GM12872 (cell line): Measurements from ENCODE around the gene IFNGR2.

ENCODE experiments used
- TF ChIP-seq, protein P1 (sequence below): IDR thresholded peaks from 3 replicates; pipeline ENCODE4 v1.5.1; 2011; ENCODE audit warnings: low read depth, mild to moderate bottlenecking, low read length, moderate library complexity; ENCODE audit not compliant: insufficient read depth

The IFNGR2 gene

DNA sequence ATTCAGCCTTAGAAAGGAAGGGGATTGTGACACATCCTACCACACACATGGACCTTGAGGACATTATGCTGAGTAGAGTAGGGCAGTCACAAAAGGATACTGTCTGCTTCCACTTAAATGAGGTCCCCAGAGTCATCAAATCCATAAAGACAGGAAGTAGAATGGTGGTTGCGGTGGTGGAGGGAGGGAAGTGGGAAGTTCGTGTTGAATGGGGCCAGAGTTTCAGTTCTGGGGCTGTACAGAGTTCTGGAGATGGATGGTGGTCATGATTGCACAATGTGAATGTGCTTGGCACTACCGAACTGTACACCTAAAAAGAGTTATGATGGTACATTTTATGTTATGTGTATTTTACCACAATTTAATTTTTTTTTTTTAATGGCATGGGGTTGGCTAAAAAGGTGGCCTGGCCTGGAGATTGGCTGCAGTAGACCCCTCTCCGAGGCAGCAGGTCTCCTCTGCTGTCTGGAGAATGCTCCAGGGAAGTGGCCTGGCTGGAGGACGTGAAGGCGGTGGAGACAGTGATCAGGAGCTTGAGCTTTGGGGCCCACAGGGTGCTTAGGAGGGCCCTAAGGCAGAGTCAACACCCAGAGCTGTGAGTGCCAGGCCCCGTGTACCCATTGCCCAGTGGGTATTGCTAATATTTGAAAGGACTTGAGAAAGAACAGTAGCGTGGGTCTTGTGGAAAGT lies 30.4 kb downstream of the IFNGR2 start:
- TF ChIP-seq, protein P1, sequence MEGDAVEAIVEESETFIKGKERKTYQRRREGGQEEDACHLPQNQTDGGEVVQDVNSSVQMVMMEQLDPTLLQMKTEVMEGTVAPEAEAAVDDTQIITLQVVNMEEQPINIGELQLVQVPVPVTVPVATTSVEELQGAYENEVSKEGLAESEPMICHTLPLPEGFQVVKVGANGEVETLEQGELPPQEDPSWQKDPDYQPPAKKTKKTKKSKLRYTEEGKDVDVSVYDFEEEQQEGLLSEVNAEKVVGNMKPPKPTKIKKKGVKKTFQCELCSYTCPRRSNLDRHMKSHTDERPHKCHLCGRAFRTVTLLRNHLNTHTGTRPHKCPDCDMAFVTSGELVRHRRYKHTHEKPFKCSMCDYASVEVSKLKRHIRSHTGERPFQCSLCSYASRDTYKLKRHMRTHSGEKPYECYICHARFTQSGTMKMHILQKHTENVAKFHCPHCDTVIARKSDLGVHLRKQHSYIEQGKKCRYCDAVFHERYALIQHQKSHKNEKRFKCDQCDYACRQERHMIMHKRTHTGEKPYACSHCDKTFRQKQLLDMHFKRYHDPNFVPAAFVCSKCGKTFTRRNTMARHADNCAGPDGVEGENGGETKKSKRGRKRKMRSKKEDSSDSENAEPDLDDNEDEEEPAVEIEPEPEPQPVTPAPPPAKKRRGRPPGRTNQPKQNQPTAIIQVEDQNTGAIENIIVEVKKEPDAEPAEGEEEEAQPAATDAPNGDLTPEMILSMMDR: no peak

DNA sequence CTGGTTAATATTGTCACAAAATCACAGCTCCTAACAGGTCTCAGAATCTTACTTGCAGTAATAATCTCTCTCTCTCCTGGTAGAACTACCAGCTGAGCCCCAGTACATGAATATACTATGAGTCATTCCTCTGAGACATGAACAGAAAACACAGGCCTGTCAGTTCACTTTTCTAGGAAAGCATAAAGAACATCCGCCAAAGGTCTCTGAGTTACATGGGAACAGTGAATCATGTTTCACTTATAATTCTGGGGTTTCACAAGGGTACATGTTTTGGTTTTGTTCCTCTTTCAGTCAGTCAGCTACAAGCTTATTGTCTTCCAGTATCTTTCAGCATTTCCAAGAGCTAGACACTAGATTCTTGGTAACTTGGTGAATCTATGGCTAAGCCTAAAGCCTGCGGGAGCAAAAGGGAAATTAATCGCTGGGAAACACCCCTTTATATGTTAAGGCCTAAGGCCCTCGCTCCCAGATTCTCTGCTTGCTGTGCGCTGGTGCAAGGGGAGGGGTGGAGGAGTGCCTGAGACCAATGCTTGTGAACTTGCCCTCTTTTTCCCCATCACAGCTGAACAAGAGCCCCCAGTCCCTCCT lies 31.7 kb downstream of the IFNGR2 start:
- TF ChIP-seq, protein P1: no peak

DNA sequence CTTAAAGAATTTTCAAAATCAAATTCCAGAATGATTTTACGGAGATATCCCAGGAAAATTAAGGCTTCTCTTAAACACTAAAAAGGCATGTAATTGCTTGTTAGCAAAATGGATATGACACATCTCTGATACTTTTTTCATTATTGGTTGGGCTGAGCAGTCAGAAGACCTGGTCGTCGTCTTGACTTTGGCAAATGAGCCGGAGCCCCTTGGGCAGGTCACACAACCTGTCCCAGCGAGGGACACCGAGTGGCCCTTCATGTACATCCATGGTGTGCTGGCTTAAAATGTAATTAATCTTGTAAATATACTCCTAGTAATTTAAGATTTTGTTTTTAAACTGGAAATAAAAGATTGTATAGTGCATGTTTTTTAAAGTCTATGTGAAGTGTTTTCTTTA lies 33.9 kb downstream of the IFNGR2 start:
- TF ChIP-seq, protein P1: no peak

DNA sequence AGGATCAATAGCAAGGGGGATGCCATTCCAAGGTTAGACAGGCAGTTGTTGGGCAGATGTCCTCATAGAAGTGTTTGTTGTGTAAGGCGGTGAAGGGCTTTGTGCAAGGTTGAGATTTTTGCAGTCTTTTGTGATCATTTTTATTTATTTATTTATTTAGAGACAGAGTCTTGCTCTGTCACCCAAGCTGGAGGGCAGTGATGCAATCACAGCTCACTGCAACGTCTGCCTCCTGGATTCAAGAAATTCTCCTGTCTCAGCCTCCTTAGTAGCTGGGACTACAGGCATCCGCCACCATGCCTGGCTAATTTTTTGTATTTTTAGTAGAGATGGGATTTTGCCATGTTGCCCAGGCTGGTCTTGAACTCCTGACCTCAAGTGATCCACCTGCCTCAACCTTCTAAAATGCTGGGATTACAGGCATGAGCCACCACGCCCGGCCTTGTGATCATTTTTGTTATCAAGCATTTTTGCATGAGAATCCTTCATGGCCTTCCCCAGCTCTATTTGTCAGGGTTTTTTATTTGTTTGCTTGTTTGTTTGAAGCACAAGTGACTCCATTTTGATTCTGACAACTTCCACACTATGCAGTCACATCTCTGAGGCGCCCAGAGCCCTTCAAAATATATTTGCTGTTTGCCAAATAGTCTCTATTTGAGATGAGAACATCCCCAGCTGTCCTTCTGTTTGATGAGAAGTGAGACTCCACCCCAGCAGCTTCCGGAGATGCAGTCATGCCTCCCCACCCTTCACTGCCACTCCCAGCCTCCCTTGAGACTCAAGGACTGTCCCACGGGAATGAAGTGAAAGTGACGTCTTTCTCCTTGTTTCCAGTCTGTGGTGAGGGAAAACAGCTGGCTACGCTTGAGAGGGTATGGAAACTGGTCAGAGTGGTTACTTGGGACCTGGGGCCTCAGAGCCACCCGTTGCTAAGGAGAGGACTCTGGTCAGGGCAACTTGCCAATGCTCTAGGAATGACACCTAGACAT lies 38.6 kb downstream of the IFNGR2 start:
- TF ChIP-seq, protein P1: no peak

DNA sequence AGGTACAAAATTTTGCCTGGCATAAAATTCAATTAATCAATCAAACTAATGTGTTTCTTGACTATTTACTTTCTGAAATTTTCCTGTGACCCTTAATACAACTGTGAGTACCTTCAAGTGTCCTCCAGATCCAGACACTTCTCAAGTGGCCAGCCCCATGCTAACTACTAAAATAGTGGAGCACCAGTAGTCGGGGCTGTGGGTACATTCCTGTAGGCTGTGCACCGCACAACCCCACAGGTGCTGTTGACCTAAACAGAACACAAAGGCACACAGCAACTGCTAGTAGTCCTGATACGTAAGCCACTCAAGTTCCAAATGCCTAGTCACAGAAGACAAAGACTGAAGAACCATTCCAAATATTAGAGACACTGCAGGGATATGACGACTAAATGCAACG lies 40.0 kb downstream of the IFNGR2 start:
- TF ChIP-seq, protein P1: no peak

DNA sequence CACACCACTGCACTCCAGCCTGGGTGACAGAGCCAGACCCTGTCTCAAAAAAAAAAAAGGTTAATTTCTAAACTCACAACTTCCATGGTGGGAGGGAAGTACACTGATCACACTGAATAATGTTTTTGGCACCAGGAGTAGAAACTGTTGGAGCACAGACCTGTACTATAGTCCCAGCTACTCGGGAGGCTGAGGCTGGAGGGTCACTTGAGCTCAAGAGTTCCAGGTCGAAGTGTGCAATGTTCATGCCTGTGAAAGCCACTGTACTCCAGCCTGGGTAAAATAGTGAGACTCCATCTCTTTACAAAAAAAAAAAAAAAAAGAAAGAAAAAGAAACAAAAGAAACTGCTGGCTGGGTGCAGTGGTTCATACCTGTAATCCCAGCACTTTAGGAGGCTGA lies 41.3 kb downstream of the IFNGR2 start:
- TF ChIP-seq, protein P1: no peak

DNA sequence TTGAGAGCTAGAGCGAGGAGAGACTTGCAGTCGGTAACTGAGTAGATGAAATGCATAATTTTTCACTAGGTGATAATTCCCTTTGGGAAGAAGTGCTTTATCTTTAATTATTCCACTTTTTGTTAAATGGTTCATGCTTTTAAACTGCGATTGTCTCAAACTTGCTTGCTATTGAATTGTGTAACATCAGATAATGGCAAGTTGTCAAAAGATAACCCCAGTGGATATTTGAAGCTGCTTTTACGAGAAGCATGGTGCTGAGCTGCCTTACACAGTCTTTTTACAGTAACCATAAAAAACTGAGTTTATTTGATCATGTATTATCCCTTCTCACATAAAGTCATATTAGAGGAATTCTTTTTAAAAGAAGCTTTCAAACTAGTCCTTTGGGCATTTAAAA lies 46.4 kb downstream of the IFNGR2 start:
- TF ChIP-seq, protein P1: no peak
